K562 (cell line): Measurements from ENCODE around the gene INPP1. TPM values are rescaled to one million over a fixed set of nuclear protein-coding genes. Genes with fewer than 3 reads are reported as not detected.
A peak's percentile ranks its signal among the peaks of the same experiment; 100 is the strongest.

Experiments
- CBFA2T2 ChIP-seq: fragments of 450-650 bp; conservative IDR thresholded peaks from 2 replicates; pipeline ENCODE4 v1.6.1; 2017; ENCODE audit warnings: mild to moderate bottlenecking
- CBFA2T3 ChIP-seq: fragments of 450-650 bp; IDR thresholded peaks from 2 replicates; pipeline ENCODE4 v1.6.1; 2017
- HNRNPUL1 ChIP-seq: fragments of 200-400 bp; formaldehyde crosslinking; IDR thresholded peaks from 2 replicates; pipeline ENCODE4 v1.6.1; 2017; ENCODE audit warnings: low read length
- KDM2B ChIP-seq: fragments of 250-450 bp; sonication (Bioruptor Pico); IDR thresholded peaks from 2 replicates; pipeline ENCODE4 v1.8.0; 2021; ENCODE audit warnings: mild to moderate bottlenecking, moderate library complexity
- LARP7 ChIP-seq: fragments of 450-650 bp; IDR thresholded peaks from 2 replicates; pipeline ENCODE4 v1.6.1; 2016
- NCOA6 ChIP-seq: fragments of 450-650 bp; IDR thresholded peaks from 2 replicates; pipeline ENCODE4 v1.6.1; 2017; ENCODE audit warnings: mild to moderate bottlenecking
- RBBP5 ChIP-seq: fragments of 200-600 bp; sonication (generic); IDR thresholded peaks from 2 replicates; pipeline ENCODE4 v1.6.1; 2012; ENCODE audit warnings: borderline replicate concordance, mild to moderate bottlenecking, low read length, control low read depth, inconsistent platforms; ENCODE audit not compliant: insufficient read depth, poor library complexity, severe bottlenecking
- RHOXF2B ChIP-seq: fragments of 250-450 bp; sonication (Bioruptor Pico); conservative IDR thresholded peaks from 2 replicates; pipeline ENCODE4 v1.5.1; 2021
- SOX6 ChIP-seq: fragments of 450-650 bp; IDR thresholded peaks from 2 replicates; pipeline ENCODE4 v1.6.1; 2014; ENCODE audit warnings: mild to moderate bottlenecking
- STAT6 ChIP-seq: sonication (generic); formaldehyde crosslinking; IDR thresholded peaks from 2 replicates; pipeline ENCODE4 v1.8.1; 2023; ENCODE audit warnings: mild to moderate bottlenecking, missing genetic modification reagents
- TAL1 ChIP-seq: fragments of 450-650 bp; IDR thresholded peaks from 2 replicates; pipeline ENCODE4 v1.6.1; 2016; ENCODE audit warnings: mild to moderate bottlenecking
- WHSC1 ChIP-seq: IDR thresholded peaks from one replicate; pipeline ENCODE4 v1.6.1; 2012; ENCODE audit warnings: low read length, control low read depth, inconsistent platforms
- ZC3H8 ChIP-seq: fragments of 450-650 bp; IDR thresholded peaks from 2 replicates; pipeline ENCODE4 v1.6.1; 2017
- ZNF197 ChIP-seq: fragments of 200-800 bp; sonication (Bioruptor generic); IDR thresholded peaks from 2 replicates; pipeline ENCODE4 v1.6.1; 2016; ENCODE audit warnings: low read depth, missing genetic modification characterization, missing compliant biosample characterization
- ZNF609 ChIP-seq: sonication (generic); formaldehyde crosslinking; IDR thresholded peaks from 2 replicates; pipeline ENCODE4 v1.8.1; 2023; ENCODE audit warnings: missing genetic modification reagents, mild to moderate bottlenecking, borderline replicate concordance
- polyA plus RNA-seq, 8 experiments: library from polyadenylated mRNA; depleted of rRNA in 4 of 8; stranded (reverse) in 5 of 8; unstranded in 3 of 8; fragments of >200 nt; fragmentation: Nextera tagmentation in 2 of 8; fragmentation: Illumina TruSeq in 1 of 8; extraction: Ambion mirVana in 2 of 8; extraction: Trizol in 1 of 8; gene quantifications; 2 replicates each; pipeline versions ENCODE4 v1.2.1 to v1.2.3, GENCODE V29; 2011 to 2014; ENCODE audit warnings: inconsistent platforms in 1 of 8, missing spikeins in 1 of 8
- total RNA-seq, 7 experiments: library from RNA; depleted of rRNA in 6 of 7; stranded (reverse); fragments of >200 nt in 6 of 7; fragmentation: Illumina TruSeq in 2 of 7; extraction: Trizol in 2 of 7; gene quantifications; 2 replicates each; pipeline versions ENCODE4 v1.2.1 to v1.2.3, GENCODE V29; 2011 to 2021; ENCODE audit warnings: low replicate concordance in 1 of 7
- TF ChIP-seq, protein P1 (sequence below): fragments of 250-450 bp; sonication (Bioruptor Pico); IDR thresholded peaks from 2 replicates; pipeline ENCODE4 v1.9.0; 2021; ENCODE audit warnings: mild to moderate bottlenecking
- TF ChIP-seq, protein P2 (sequence below): IDR thresholded peaks from 3 replicates; pipeline ENCODE4 v1.6.1; 2011; ENCODE audit warnings: borderline replicate concordance, mild to moderate bottlenecking; ENCODE audit not compliant: insufficient read length, insufficient read depth

Gene INPP1
- total and polyA plus RNA-seq, 9 of the 15 experiments (the other 6 are each of a cell fraction or from before 2014, with no cell fraction given) = 3.7 to 11.8 (median 6.5) TPM

DNA sequence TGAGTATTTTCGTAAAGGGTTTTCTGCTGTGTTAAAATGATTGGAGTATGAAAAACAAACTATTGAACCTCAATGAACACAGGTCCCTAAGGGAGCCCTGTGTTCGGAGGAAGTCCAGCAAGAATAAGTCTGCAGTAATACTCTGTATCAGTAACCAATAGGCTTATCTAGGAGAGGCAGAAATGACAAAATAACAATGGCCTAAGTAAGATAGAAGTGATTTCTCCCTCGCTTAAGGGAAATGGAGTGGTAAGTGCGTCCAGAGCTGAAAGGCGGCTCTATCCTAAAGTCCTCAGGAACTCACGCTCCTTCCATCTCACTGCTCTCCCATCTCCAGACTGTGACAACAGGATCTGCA, 35.5 kb downstream of the INPP1 start (continued):
- TF ChIP-seq RBBP5 (no peak), ZNF609 (no peak), KDM2B (CRISPR knock-in tag) (no peak), LARP7 (no peak), HNRNPUL1 (no peak), CBFA2T2 (peak; percentile 48; the same call in 1 of the 2 replicates), RHOXF2B (no peak), ZC3H8 (no peak), TAL1 (peak; percentile 57), STAT6 (CRISPR knock-in tag) (no peak), ZNF197 (no peak), NCOA6 (no peak), WHSC1 (no peak), CBFA2T3 (peak; percentile 75), SOX6 (peak; percentile 88)
- TF ChIP-seq, protein P1, sequence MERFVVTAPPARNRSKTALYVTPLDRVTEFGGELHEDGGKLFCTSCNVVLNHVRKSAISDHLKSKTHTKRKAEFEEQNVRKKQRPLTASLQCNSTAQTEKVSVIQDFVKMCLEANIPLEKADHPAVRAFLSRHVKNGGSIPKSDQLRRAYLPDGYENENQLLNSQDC (CRISPR knock-in tag) = no peak
- TF ChIP-seq, protein P2, sequence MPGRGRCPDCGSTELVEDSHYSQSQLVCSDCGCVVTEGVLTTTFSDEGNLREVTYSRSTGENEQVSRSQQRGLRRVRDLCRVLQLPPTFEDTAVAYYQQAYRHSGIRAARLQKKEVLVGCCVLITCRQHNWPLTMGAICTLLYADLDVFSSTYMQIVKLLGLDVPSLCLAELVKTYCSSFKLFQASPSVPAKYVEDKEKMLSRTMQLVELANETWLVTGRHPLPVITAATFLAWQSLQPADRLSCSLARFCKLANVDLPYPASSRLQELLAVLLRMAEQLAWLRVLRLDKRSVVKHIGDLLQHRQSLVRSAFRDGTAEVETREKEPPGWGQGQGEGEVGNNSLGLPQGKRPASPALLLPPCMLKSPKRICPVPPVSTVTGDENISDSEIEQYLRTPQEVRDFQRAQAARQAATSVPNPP = no peak
- TF ChIP-seq, all 486 proteins: peak for 16
